GM12878 (cell line): ENCODE measurements around the gene UGT8. TPM values are rescaled to one million over a fixed set of nuclear protein-coding genes. Genes with fewer than 3 reads are reported as not detected.

Experiments
- ATAC-seq: fragments of 200-7000 bp; cut with Tn5 transposase; 3 replicates; pipeline ENCODE4 v1.9.1; 2020; ENCODE audit warnings: mild to moderate bottlenecking, moderate library complexity
- BruUV-seq: library from RNA; stranded (reverse); fragments of 400-500 nt; replicated peaks from 2 replicates; lab custom pipeline; 2021; lab: Mats Ljungman, UMichigan
- CTCF ChIA-PET: fragments of 300-600 bp; sonication (Branson Sonifier 250); formaldehyde crosslinking; extraction: SDS; loops from one replicate; lab custom pipeline; 2021; ENCODE audit warnings: inconsistent platforms; lab: Yijun Ruan, JAX
- POLR2A ChIA-PET: fragments of 350-600 bp; formaldehyde crosslinking; extraction: SDS; loops from one replicate; lab custom pipeline; 2021; ENCODE audit warnings: inconsistent platforms; lab: Charles Lee
- RAD21 ChIA-PET: fragments of 300-600 bp; sonication (Branson Sonifier 250); formaldehyde crosslinking; loops from one replicate; lab custom pipeline; 2023; ENCODE audit warnings: antibody characterized with exemption; ENCODE audit not compliant: unreplicated experiment; lab: Charles Lee
- SMC1A ChIA-PET: fragments of 300-600 bp; sonication (Branson Sonifier 250); formaldehyde crosslinking; loops from one replicate; lab custom pipeline; 2023; ENCODE audit not compliant: unreplicated experiment, uncharacterized antibody; lab: Charles Lee
- DNase-seq: peaks from one replicate; pipeline ENCODE4 v3.0.0-alpha.2; 2011; ENCODE audit warnings: low read depth, low spot score
- FAIRE-seq: peaks from 3 replicates; lab custom pipeline; 2011; peaks lifted over from hg19 to GRCh38; lab: Jason Lieb, UNC
- H2AFZ ChIP-seq: 2 replicates; pipeline ENCODE4 v1.6.0; 2011; ENCODE audit warnings: low read depth, low read length, control low read depth; ENCODE audit not compliant: control insufficient read depth
- H3K27ac ChIP-seq: 2 replicates; pipeline ENCODE4 v1.5.1; 2011; ENCODE audit warnings: control low read depth; ENCODE audit not compliant: control insufficient read depth, insufficient read depth
- H3K27me3 ChIP-seq, 2 experiments: replicated peaks in 1 of 2; 2 replicates each; pipeline versions ENCODE4 v1.6.0 to v1.6.1; 2011; ENCODE audit warnings: low read length in 1 of 2; ENCODE audit not compliant: control insufficient read depth in 2 of 2, insufficient read depth in 2 of 2
- H3K36me3 ChIP-seq, 2 experiments: 2 replicates each; pipeline ENCODE4 v1.5.1; 2011; ENCODE audit warnings: low read length in 1 of 2; ENCODE audit not compliant: control insufficient read depth in 2 of 2, insufficient read depth in 2 of 2
- H3K4me1 ChIP-seq: 2 replicates; pipeline ENCODE4 v1.6.1; 2011; ENCODE audit warnings: mild to moderate bottlenecking, low read length, moderate library complexity, mixed read lengths; ENCODE audit not compliant: control insufficient read depth, insufficient read depth
- H3K4me2 ChIP-seq: 2 replicates; pipeline ENCODE4 v1.6.0; 2011; ENCODE audit warnings: control low read depth; ENCODE audit not compliant: control insufficient read depth, insufficient read depth
- H3K4me3 ChIP-seq: fragments of 200-600 bp; sonication (generic); 2 replicates; pipeline ENCODE4 v1.5.1; 2016
- H3K79me2 ChIP-seq: 2 replicates; pipeline ENCODE4 v1.6.0; 2011; ENCODE audit warnings: low read length; ENCODE audit not compliant: control insufficient read depth, insufficient read depth
- H3K9ac ChIP-seq: 2 replicates; pipeline ENCODE4 v1.8.0; 2011; ENCODE audit warnings: low read length, control low read depth, mixed read lengths; ENCODE audit not compliant: control insufficient read depth, insufficient read depth
- H3K9me3 ChIP-seq: replicated peaks from 3 replicates; pipeline ENCODE4 v1.5.1; 2011; ENCODE audit warnings: mild to moderate bottlenecking, low read length; ENCODE audit not compliant: control insufficient read depth, insufficient read depth
- H4K20me1 ChIP-seq: 2 replicates; pipeline ENCODE4 v1.6.0; 2011; ENCODE audit not compliant: control insufficient read depth, insufficient read depth
- CEBPB ChIP-seq, 2 experiments: fragments of 150-350 bp in 1 of 2; IDR thresholded peaks; 2 replicates each; pipeline ENCODE4 v1.6.1; 2012 to 2014; ENCODE audit warnings: low read depth in 2 of 2, low read length in 2 of 2, borderline replicate concordance in 1 of 2, inconsistent platforms in 1 of 2
- CREB1 ChIP-seq: IDR thresholded peaks from 2 replicates; pipeline ENCODE4 v1.6.1; 2012; ENCODE audit warnings: low read depth, mild to moderate bottlenecking, inconsistent platforms
- GABPA ChIP-seq: IDR thresholded peaks from 2 replicates; pipeline ENCODE4 v1.6.1; 2014; ENCODE audit warnings: antibody characterized with exemption, low read depth, mild to moderate bottlenecking, inconsistent platforms
- IRF4 ChIP-seq: IDR thresholded peaks from 2 replicates; pipeline ENCODE4 v1.6.1; 2011; ENCODE audit warnings: low read depth, low read length
- SMC3 ChIP-seq: IDR thresholded peaks from 2 replicates; pipeline ENCODE4 v1.6.1; 2011; ENCODE audit warnings: low read length, improper control_type of control experiment, borderline replicate concordance
- TCF7 ChIP-seq: IDR thresholded peaks from 2 replicates; pipeline ENCODE4 v1.6.1; 2014; ENCODE audit warnings: antibody characterized with exemption, borderline replicate concordance
- YBX1 ChIP-seq: fragments of 450-650 bp; IDR thresholded peaks from 2 replicates; pipeline ENCODE4 v1.6.1; 2016; ENCODE audit warnings: antibody characterized with exemption
- WGBS: methylation state at CpG from one replicate; pipeline ENCODE4 v1.1.6; 2016; ENCODE audit warnings: low lambda C conversion rate; ENCODE audit not compliant: insufficient replicate concordance, insufficient coverage; ENCODE audit errors: missing lambda C conversion rate; 5-methylcytosine and 5-hydroxymethylcytosine counted together
- in situ Hi-C: fragments of 300-500 bp; cut with MboI; formaldehyde crosslinking; loops from 9 replicates; pipeline ENCODE4 v1.14.3; 2018; ENCODE audit warnings: mixed read lengths
- intact Hi-C: fragments of 100-400 bp; cut with micrococcal nuclease; formaldehyde crosslinking; loops from one replicate; pipeline ENCODE4 v1.14.2; 2022; ENCODE audit not compliant: unreplicated experiment
- polyA plus RNA-seq, 11 experiments: library from polyadenylated mRNA; depleted of rRNA in 4 of 11; unstranded in 6 of 11; stranded (reverse) in 5 of 11; fragments of >200 nt; fragmentation: Nextera tagmentation in 4 of 11; fragmentation: Illumina TruSeq in 1 of 11; extraction: Ambion mirVana in 4 of 11; extraction: Trizol in 1 of 11; gene quantifications; 1 replicate in 1 of 11; 2 replicates in 10 of 11; pipeline versions ENCODE4 v1.2.1 to v1.2.3, GENCODE V29; 2011 to 2016; ENCODE audit warnings: inconsistent platforms in 2 of 11, missing spikeins in 2 of 11, low read depth in 1 of 11
- total RNA-seq, 4 experiments: library from RNA; depleted of rRNA in 3 of 4; stranded (reverse); fragments of >200 nt in 3 of 4; fragmentation: Illumina TruSeq in 1 of 4; extraction: Trizol in 1 of 4; gene quantifications; 2 replicates each; pipeline versions ENCODE4 v1.2.1 to v1.2.3, GENCODE V29; 2013 to 2021
- TF ChIP-seq, protein P1 (sequence below): fragments of 450-650 bp; IDR thresholded peaks from 2 replicates; pipeline ENCODE4 v1.6.1; 2018; ENCODE audit warnings: mild to moderate bottlenecking, low read depth, moderate library complexity; ENCODE audit not compliant: partially characterized antibody
- TF ChIP-seq, protein P2 (sequence below), 3 experiments: IDR thresholded peaks in 2 of 3; conservative IDR thresholded peaks in 1 of 3; 2 replicates each; pipeline ENCODE4 v1.5.1; 2011; ENCODE audit warnings: low read depth in 3 of 3, low read length in 3 of 3, mild to moderate bottlenecking in 3 of 3, control low read depth in 2 of 3, moderate library complexity in 2 of 3, inconsistent platforms in 1 of 3, mixed read lengths in 1 of 3; ENCODE audit not compliant: control insufficient read depth in 2 of 3, insufficient read depth in 1 of 3; ENCODE audit errors: extremely low read depth in 1 of 3
- TF ChIP-seq, protein P3 (sequence below): fragments of 450-650 bp; IDR thresholded peaks from 2 replicates; pipeline ENCODE4 v1.6.1; 2017; ENCODE audit warnings: low read depth, mild to moderate bottlenecking, moderate library complexity
- TF ChIP-seq, protein P4 (sequence below): IDR thresholded peaks from 2 replicates; pipeline ENCODE4 v1.6.1; 2012; ENCODE audit warnings: mild to moderate bottlenecking, low read depth, low read length

The UGT8 gene
- total and polyA plus RNA-seq, 10 of the 15 experiments (the other 5 are each of a cell fraction or from before 2014, with no cell fraction given), result 0.16 to 1.1 (median 0.49) TPM

DNA sequence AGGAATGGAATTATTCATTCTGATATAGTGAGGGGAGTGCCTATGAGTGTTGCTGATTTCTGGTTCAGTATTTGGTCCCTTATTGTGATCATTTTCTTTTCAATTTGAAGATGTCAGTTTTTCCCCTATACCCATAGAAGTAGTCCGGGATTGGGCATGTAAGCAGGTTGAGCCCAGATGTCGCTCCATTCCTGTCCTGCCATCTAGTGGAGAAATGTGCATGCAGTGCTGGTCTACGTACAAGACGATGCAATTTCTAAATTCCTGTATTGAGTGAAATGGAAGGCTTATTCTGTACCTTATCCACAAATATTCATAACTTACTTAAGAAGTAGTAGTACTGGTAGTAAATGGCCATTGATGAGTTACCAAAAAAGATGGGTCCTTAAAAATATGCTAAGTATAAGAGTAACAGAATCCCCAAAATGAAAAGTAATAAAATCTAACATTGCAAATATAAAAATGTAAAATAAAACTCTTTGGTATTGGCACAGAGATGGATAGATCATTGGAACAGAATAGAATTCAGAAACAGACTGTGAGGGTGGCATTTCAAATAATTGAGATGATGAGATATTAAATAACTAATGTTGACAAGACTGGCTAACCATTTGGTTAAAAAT, 60.9 kb downstream of the UGT8 start:
- no peak overlapping the region for H3K27ac ChIP-seq
- ATAC-seq (peak; percentile 99), DNase-seq (peak; percentile 32), FAIRE-seq (peak; percentile 90)
- H4K20me1 ChIP-seq, result no peaks in the 10 kb centered on the region
- intact Hi-C loops (loop anchor here (1.0 to 2.0 kb wide), 4 partner anchors 35 to 1265 kb away; no protein-coding TSS in a partner anchor), in situ Hi-C loops (loop anchor here (5.0 kb wide), 1 partner anchor 267 kb away; no protein-coding TSS in a partner anchor)
- ChIA-PET SMC1A (interaction anchor here (0.7 to 1.9 kb wide), 14 partner anchors 9 to 281 kb away, joined by 3 to 11 read pairs (median 3); no protein-coding TSS in a partner anchor), CTCF (interaction anchor here (0.6 to 3.8 kb wide), 23 partner anchors 9 to 1264 kb away, joined by 3 to 43 read pairs (median 5); no protein-coding TSS in a partner anchor), POLR2A (no interaction called here), RAD21 (interaction anchor here (1.0 to 2.1 kb wide), 3 partner anchors 36 to 275 kb away, joined by 5 to 21 read pairs (median 9); no protein-coding TSS in a partner anchor)
- H3K36me3 ChIP-seq, result no peaks in the 10 kb centered on the region
- no peak overlapping the region for H2AFZ ChIP-seq
- H3K27me3 ChIP-seq, result no peaks in the 10 kb centered on the region
- 3% methylated on average over 4 of the region's 4 CpGs for WGBS
- no peaks in the 10 kb centered on the region for H3K9me3 ChIP-seq
- no peak overlapping the region for H3K4me2 ChIP-seq
- H3K79me2 ChIP-seq, result no peaks in the 10 kb centered on the region
- H3K9ac ChIP-seq, result no peak overlapping the region
- H3K4me1 ChIP-seq, result no peaks in the 10 kb centered on the region
- H3K4me3 ChIP-seq, result no peak overlapping the region
- BruUV-seq, result no TSS peak
- 0 out of 2 replicates have a peak, but pooled peaks have one; percentile 39 for TF ChIP-seq IRF4
- TF ChIP-seq, protein P1, sequence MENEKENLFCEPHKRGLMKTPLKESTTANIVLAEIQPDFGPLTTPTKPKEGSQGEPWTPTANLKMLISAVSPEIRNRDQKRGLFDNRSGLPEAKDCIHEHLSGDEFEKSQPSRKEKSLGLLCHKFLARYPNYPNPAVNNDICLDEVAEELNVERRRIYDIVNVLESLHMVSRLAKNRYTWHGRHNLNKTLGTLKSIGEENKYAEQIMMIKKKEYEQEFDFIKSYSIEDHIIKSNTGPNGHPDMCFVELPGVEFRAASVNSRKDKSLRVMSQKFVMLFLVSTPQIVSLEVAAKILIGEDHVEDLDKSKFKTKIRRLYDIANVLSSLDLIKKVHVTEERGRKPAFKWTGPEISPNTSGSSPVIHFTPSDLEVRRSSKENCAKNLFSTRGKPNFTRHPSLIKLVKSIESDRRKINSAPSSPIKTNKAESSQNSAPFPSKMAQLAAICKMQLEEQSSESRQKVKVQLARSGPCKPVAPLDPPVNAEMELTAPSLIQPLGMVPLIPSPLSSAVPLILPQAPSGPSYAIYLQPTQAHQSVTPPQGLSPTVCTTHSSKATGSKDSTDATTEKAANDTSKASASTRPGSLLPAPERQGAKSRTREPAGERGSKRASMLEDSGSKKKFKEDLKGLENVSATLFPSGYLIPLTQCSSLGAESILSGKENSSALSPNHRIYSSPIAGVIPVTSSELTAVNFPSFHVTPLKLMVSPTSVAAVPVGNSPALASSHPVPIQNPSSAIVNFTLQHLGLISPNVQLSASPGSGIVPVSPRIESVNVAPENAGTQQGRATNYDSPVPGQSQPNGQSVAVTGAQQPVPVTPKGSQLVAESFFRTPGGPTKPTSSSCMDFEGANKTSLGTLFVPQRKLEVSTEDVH, result no peak
- peak; percentile 89; the same call in 1 of the 2 replicates for TF ChIP-seq SMC3
- no peak for TF ChIP-seq YBX1
- TF ChIP-seq, protein P2, sequence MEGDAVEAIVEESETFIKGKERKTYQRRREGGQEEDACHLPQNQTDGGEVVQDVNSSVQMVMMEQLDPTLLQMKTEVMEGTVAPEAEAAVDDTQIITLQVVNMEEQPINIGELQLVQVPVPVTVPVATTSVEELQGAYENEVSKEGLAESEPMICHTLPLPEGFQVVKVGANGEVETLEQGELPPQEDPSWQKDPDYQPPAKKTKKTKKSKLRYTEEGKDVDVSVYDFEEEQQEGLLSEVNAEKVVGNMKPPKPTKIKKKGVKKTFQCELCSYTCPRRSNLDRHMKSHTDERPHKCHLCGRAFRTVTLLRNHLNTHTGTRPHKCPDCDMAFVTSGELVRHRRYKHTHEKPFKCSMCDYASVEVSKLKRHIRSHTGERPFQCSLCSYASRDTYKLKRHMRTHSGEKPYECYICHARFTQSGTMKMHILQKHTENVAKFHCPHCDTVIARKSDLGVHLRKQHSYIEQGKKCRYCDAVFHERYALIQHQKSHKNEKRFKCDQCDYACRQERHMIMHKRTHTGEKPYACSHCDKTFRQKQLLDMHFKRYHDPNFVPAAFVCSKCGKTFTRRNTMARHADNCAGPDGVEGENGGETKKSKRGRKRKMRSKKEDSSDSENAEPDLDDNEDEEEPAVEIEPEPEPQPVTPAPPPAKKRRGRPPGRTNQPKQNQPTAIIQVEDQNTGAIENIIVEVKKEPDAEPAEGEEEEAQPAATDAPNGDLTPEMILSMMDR (IDR thresholded peaks at IDR 0.05 in 2 of 3, conservative IDR thresholded peaks at IDR 0.05 in 1 of 3; ENCODE audit: control insufficient read depth in 2 of 3, extremely low read depth in 1 of 3, insufficient read depth in 1 of 3, low read depth in 3 of 3, low read length in 3 of 3), result peak; percentile 78 to 88 (median 84)
- TF ChIP-seq CREB1, result 0 out of 2 replicates have a peak, but pooled peaks have one; percentile 13
- no peak for TF ChIP-seq GABPA
- TF ChIP-seq, protein P3, sequence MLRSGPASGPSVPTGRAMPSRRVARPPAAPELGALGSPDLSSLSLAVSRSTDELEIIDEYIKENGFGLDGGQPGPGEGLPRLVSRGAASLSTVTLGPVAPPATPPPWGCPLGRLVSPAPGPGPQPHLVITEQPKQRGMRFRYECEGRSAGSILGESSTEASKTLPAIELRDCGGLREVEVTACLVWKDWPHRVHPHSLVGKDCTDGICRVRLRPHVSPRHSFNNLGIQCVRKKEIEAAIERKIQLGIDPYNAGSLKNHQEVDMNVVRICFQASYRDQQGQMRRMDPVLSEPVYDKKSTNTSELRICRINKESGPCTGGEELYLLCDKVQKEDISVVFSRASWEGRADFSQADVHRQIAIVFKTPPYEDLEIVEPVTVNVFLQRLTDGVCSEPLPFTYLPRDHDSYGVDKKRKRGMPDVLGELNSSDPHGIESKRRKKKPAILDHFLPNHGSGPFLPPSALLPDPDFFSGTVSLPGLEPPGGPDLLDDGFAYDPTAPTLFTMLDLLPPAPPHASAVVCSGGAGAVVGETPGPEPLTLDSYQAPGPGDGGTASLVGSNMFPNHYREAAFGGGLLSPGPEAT, result no peak
- no peak for TF ChIP-seq CEBPB (IDR thresholded peaks at IDR 0.05; ENCODE audit: borderline replicate concordance in 1 of 2, low read depth in 2 of 2, low read length in 2 of 2)
- TF ChIP-seq, protein P4, sequence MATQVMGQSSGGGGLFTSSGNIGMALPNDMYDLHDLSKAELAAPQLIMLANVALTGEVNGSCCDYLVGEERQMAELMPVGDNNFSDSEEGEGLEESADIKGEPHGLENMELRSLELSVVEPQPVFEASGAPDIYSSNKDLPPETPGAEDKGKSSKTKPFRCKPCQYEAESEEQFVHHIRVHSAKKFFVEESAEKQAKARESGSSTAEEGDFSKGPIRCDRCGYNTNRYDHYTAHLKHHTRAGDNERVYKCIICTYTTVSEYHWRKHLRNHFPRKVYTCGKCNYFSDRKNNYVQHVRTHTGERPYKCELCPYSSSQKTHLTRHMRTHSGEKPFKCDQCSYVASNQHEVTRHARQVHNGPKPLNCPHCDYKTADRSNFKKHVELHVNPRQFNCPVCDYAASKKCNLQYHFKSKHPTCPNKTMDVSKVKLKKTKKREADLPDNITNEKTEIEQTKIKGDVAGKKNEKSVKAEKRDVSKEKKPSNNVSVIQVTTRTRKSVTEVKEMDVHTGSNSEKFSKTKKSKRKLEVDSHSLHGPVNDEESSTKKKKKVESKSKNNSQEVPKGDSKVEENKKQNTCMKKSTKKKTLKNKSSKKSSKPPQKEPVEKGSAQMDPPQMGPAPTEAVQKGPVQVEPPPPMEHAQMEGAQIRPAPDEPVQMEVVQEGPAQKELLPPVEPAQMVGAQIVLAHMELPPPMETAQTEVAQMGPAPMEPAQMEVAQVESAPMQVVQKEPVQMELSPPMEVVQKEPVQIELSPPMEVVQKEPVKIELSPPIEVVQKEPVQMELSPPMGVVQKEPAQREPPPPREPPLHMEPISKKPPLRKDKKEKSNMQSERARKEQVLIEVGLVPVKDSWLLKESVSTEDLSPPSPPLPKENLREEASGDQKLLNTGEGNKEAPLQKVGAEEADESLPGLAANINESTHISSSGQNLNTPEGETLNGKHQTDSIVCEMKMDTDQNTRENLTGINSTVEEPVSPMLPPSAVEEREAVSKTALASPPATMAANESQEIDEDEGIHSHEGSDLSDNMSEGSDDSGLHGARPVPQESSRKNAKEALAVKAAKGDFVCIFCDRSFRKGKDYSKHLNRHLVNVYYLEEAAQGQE, result no peak
- no peak for TF ChIP-seq TCF7
